NCI-H345 treated with DMSO at 0.1 percent for 48 hours (cell line): Measurements from ENCODE around the gene RRAS2.
"Not testable (repeated sequence)": the region's sequence is repeated elsewhere in the genome, so short reads cannot be mapped to it uniquely, and the experiment has no call there.

ENCODE experiments used
- DNase-seq: peaks from one replicate; lab custom pipeline; 2025; ENCODE audit not compliant: unreplicated experiment; lab: John Stamatoyannopoulos, UW

The RRAS2 gene

GRCh38 chr11:14259878-14260277 lies 99.1 kb downstream of the RRAS2 start:
- no peak for DNase-seq

GRCh38 chr11:14259186-14259784 lies 99.7 kb downstream of the RRAS2 start:
- no peak for DNase-seq

- no peak for DNase-seq
These were observed 100.6 kb downstream of the RRAS2 start for GRCh38 chr11:14258221-14258935.

- no peak for DNase-seq
These were observed 103.8 kb downstream of the RRAS2 start for GRCh38 chr11:14255238-14255534.

- DNase-seq, result no peak
These were observed 104.3 kb downstream of the RRAS2 start for GRCh38 chr11:14254533-14255237.

GRCh38 chr11:14253840-14254239 lies 105.1 kb downstream of the RRAS2 start:
- DNase-seq, result no peak

- DNase-seq, result no peak
These were observed 105.6 kb downstream of the RRAS2 start for GRCh38 chr11:14253421-14253820.

GRCh38 chr11:14252501-14252900 lies 106.5 kb downstream of the RRAS2 start:
- not testable (repeated sequence) for DNase-seq

- DNase-seq, result no peak
These were observed 107.2 kb downstream of the RRAS2 start for GRCh38 chr11:14251754-14252153.

- peak; percentile 37 for DNase-seq
These were observed 109.6 kb downstream of the RRAS2 start for GRCh38 chr11:14249121-14249963.

- no peak for DNase-seq
These were observed 110.4 kb downstream of the RRAS2 start for GRCh38 chr11:14248580-14248981.

- DNase-seq, result no peak
These were observed 113.5 kb downstream of the RRAS2 start for GRCh38 chr11:14245444-14245843.

GRCh38 chr11:14244926-14245325 lies 114.1 kb downstream of the RRAS2 start:
- DNase-seq, result no peak

GRCh38 chr11:14242733-14243132 lies 116.2 kb downstream of the RRAS2 start:
- DNase-seq, result no peak

GRCh38 chr11:14242187-14242586 lies 116.8 kb downstream of the RRAS2 start:
- DNase-seq, result no peak

GRCh38 chr11:14240951-14241350 lies 118.0 kb downstream of the RRAS2 start:
- no peak for DNase-seq

GRCh38 chr11:14240221-14240620 lies 118.8 kb downstream of the RRAS2 start:
- DNase-seq, result no peak

GRCh38 chr11:14237444-14237961 lies 121.5 kb downstream of the RRAS2 start:
- no peak for DNase-seq

GRCh38 chr11:14235701-14236100 lies 123.3 kb downstream of the RRAS2 start:
- DNase-seq, result no peak

GRCh38 chr11:14234446-14234845 lies 124.5 kb downstream of the RRAS2 start:
- no peak for DNase-seq

GRCh38 chr11:14232652-14233051 lies 126.3 kb downstream of the RRAS2 start:
- no peak for DNase-seq
